CD14-positive monocyte (primary cell): ENCODE data around the gene MGLL. TPM values are rescaled to one million over a fixed set of nuclear protein-coding genes. Genes with fewer than 3 reads are reported as not detected.

ENCODE experiments used
- DNase-seq, 3 donors: peaks; one replicate each; pipeline ENCODE4 v3.0.0-alpha.2; 2011 to 2022
- H2AFZ ChIP-seq: 2 replicates; pipeline ENCODE4 v1.6.0; 2012; ENCODE audit warnings: mild to moderate bottlenecking, low read depth, low read length, inconsistent platforms; ENCODE audit not compliant: insufficient read depth, poor library complexity, severe bottlenecking
- H3K27ac ChIP-seq, 2 donors: 1 replicate in 1 of 2; 2 replicates in 1 of 2; pipeline ENCODE4 v1.5.1; 2012 to 2013; ENCODE audit warnings: low read length in 2 of 2, control low read depth in 1 of 2, inconsistent platforms in 1 of 2, low read depth in 1 of 2, mild to moderate bottlenecking in 1 of 2
- H3K27me3 ChIP-seq, 2 donors: one replicate each; pipeline versions ENCODE4 v1.6.0 to v1.6.1; 2011 to 2013; ENCODE audit warnings: low read length in 2 of 2; ENCODE audit not compliant: control insufficient read depth in 2 of 2, insufficient read depth in 2 of 2
- H3K36me3 ChIP-seq, 2 donors: replicated peaks in 1 of 2; 1 replicate in 1 of 2; 2 replicates in 1 of 2; pipeline versions ENCODE4 v1.5.1 to v1.6.1; 2012 to 2013; ENCODE audit warnings: low read length in 2 of 2, control low read depth in 1 of 2, inconsistent platforms in 1 of 2, mild to moderate bottlenecking in 1 of 2; ENCODE audit not compliant: insufficient read depth in 2 of 2, control insufficient read depth in 1 of 2
- H3K4me1 ChIP-seq, 2 donors: 1 replicate in 1 of 2; 2 replicates in 1 of 2; pipeline versions ENCODE4 v1.5.1 to v1.6.1; 2012 to 2013; ENCODE audit warnings: low read length in 2 of 2, control low read depth in 1 of 2, inconsistent platforms in 1 of 2, mild to moderate bottlenecking in 1 of 2, moderate library complexity in 1 of 2; ENCODE audit not compliant: insufficient read depth in 2 of 2, control insufficient read depth in 1 of 2
- H3K4me2 ChIP-seq: replicated peaks from 2 replicates; pipeline ENCODE3; 2012; ENCODE audit warnings: low read length, moderate library complexity, mild to moderate bottlenecking; ENCODE audit not compliant: poor library complexity, severe bottlenecking; ENCODE audit errors: extremely low read depth
- H3K4me3 ChIP-seq, 3 experiments: fragments of 200-600 bp in 1 of 3; sonication (generic) in 1 of 3; replicated peaks in 1 of 3; 1 replicate in 2 of 3; 2 replicates in 1 of 3; pipeline ENCODE4 v1.5.1; 2011 to 2013; ENCODE audit warnings: low read length in 3 of 3, mild to moderate bottlenecking in 3 of 3, control low read depth in 2 of 3, low read depth in 2 of 3, inconsistent platforms in 1 of 3, moderate library complexity in 1 of 3
- H3K79me2 ChIP-seq: 2 replicates; pipeline ENCODE4 v1.6.0; 2012; ENCODE audit warnings: mild to moderate bottlenecking, control low read depth, inconsistent platforms, low read length, moderate library complexity; ENCODE audit not compliant: insufficient read depth
- H3K9ac ChIP-seq: 2 replicates; pipeline ENCODE4 v1.6.0; 2017; ENCODE audit warnings: low read length, mild to moderate bottlenecking; ENCODE audit not compliant: insufficient read depth, poor library complexity, severe bottlenecking
- H3K9me3 ChIP-seq, 2 donors: replicated peaks in 1 of 2; 1 replicate in 1 of 2; 2 replicates in 1 of 2; pipeline versions ENCODE4 v1.5.1 to v1.6.1; 2012 to 2013; ENCODE audit warnings: low read length in 2 of 2, control low read depth in 1 of 2; ENCODE audit not compliant: control insufficient read depth in 1 of 2, insufficient read depth in 1 of 2
- H4K20me1 ChIP-seq: 2 replicates; pipeline ENCODE4 v1.6.0; 2012; ENCODE audit warnings: mild to moderate bottlenecking, low read length, control low read depth, moderate library complexity; ENCODE audit not compliant: insufficient read depth
- H3K27ac Mint-ChIP-seq, 7 donors: one replicate each; pipeline ENCODE4 v1.8.0; 2020; ENCODE audit warnings: mild to moderate bottlenecking in 7 of 7, mixed read lengths in 7 of 7, moderate library complexity in 6 of 7, inconsistent platforms in 2 of 7
- H3K27me3 Mint-ChIP-seq, 3 donors: one replicate each; pipeline ENCODE4 v1.8.0; 2021 to 2022; ENCODE audit warnings: low read depth in 3 of 3, mild to moderate bottlenecking in 3 of 3, mixed read lengths in 3 of 3, moderate library complexity in 3 of 3, inconsistent platforms in 1 of 3
- H3K36me3 Mint-ChIP-seq, 2 donors: one replicate each; pipeline ENCODE4 v1.8.0; 2020; ENCODE audit warnings: mixed read lengths in 2 of 2, inconsistent platforms in 1 of 2, mild to moderate bottlenecking in 1 of 2
- H3K4me1 Mint-ChIP-seq: one replicate; pipeline ENCODE4 v1.8.0; 2020; ENCODE audit warnings: mild to moderate bottlenecking, mixed read lengths
- H3K4me3 Mint-ChIP-seq, 2 donors: one replicate each; pipeline ENCODE4 v1.8.0; 2020; ENCODE audit warnings: mild to moderate bottlenecking in 2 of 2, mixed read lengths in 2 of 2, moderate library complexity in 1 of 2
- H3K9me3 Mint-ChIP-seq, 7 donors: one replicate each; pipeline ENCODE4 v1.8.0; 2020 to 2022; ENCODE audit warnings: mixed read lengths in 7 of 7, mild to moderate bottlenecking in 6 of 7, moderate library complexity in 6 of 7, inconsistent platforms in 2 of 7
- WGBS: methylation state at CpG from one replicate; pipeline ENCODE4 v1.1.5; 2013; ENCODE audit warnings: missing lambda C conversion rate; ENCODE audit not compliant: insufficient coverage; 5-methylcytosine and 5-hydroxymethylcytosine counted together
- intact Hi-C, 2 donors: fragments of 100-400 bp; cut with micrococcal nuclease; formaldehyde crosslinking; loops; one replicate each; pipeline versions ENCODE4 v1.15.0 to v1.15.1; 2023
- polyA plus RNA-seq, 3 donors: library from polyadenylated mRNA; depleted of rRNA in 1 of 3; unstranded in 2 of 3; stranded (reverse) in 1 of 3; fragments of 300-500 nt in 2 of 3; fragments of >200 nt in 1 of 3; fragmentation: Illumina TruSeq in 2 of 3; gene quantifications; 1 replicate in 2 of 3; 2 replicates in 1 of 3; pipeline ENCODE4 v1.2.3, GENCODE V29; 2012 to 2021
- TF ChIP-seq, protein P1 (sequence below): fragments of 200-600 bp; IDR thresholded peaks from one replicate; pipeline ENCODE4 v1.8.0; 2022; ENCODE audit warnings: antibody characterized with exemption, mild to moderate bottlenecking

Gene MGLL
- polyA plus RNA-seq, 3 donors, result 4.4 to 10.0 (median 6.4) TPM

DNA sequence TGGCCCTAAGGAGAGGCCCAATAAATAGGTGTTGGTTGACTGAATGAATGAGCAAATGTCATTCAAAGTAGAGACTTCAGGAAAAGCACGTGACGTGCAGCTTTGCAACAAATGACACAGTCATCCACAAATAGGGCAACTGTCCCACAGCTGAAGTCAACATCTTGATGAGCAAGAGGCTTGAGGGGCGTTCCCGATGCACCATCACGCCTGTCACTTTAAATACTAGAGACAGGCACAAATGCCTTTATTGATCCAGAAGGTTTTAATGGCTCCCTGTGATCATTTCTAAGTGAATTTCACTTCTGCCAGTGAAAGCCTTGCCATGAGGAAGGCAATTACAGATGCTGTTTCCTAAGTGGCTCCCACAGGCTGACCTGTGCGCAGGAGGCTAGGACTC, 105.9 kb downstream of the MGLL start:
- no peak overlapping the region for H3K4me3 ChIP-seq
- WGBS, result 98% methylated on average over 4 of the region's 6 CpGs
- no peak overlapping the region for H3K27ac ChIP-seq
- Mint-ChIP-seq H3K27me3 (peaks cover 0 to 2% (median 0%) of the 10 kb centered on the region in 3 donors), H3K27ac (peak overlapping the region in 1 of 7 donors; percentile 26), H3K9me3 (no peaks in the 10 kb centered on the region), H3K36me3 (peaks cover 0 to 8% of the 10 kb centered on the region in 2 donors), H3K4me3 (no peak overlapping the region), H3K4me1 (peaks cover 12% of the 10 kb centered on the region)
- intact Hi-C loops, result no loop called here
- no peaks in the 10 kb centered on the region for H3K27me3 ChIP-seq
- DNase-seq, result no peak
- TF ChIP-seq, protein P1, sequence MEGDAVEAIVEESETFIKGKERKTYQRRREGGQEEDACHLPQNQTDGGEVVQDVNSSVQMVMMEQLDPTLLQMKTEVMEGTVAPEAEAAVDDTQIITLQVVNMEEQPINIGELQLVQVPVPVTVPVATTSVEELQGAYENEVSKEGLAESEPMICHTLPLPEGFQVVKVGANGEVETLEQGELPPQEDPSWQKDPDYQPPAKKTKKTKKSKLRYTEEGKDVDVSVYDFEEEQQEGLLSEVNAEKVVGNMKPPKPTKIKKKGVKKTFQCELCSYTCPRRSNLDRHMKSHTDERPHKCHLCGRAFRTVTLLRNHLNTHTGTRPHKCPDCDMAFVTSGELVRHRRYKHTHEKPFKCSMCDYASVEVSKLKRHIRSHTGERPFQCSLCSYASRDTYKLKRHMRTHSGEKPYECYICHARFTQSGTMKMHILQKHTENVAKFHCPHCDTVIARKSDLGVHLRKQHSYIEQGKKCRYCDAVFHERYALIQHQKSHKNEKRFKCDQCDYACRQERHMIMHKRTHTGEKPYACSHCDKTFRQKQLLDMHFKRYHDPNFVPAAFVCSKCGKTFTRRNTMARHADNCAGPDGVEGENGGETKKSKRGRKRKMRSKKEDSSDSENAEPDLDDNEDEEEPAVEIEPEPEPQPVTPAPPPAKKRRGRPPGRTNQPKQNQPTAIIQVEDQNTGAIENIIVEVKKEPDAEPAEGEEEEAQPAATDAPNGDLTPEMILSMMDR, result no peak
- no peak overlapping the region for H3K4me2 ChIP-seq
- no peak overlapping the region for H3K9ac ChIP-seq
- H3K9me3 ChIP-seq, result no peaks in the 10 kb centered on the region
- H4K20me1 ChIP-seq, result no peaks in the 10 kb centered on the region
- H3K36me3 ChIP-seq, result no peaks in the 10 kb centered on the region
- H3K4me1 ChIP-seq, result peaks cover 8 to 17% of the 10 kb centered on the region in 2 donors
- no peaks in the 10 kb centered on the region for H3K79me2 ChIP-seq
- H2AFZ ChIP-seq, result no peak overlapping the region

DNA sequence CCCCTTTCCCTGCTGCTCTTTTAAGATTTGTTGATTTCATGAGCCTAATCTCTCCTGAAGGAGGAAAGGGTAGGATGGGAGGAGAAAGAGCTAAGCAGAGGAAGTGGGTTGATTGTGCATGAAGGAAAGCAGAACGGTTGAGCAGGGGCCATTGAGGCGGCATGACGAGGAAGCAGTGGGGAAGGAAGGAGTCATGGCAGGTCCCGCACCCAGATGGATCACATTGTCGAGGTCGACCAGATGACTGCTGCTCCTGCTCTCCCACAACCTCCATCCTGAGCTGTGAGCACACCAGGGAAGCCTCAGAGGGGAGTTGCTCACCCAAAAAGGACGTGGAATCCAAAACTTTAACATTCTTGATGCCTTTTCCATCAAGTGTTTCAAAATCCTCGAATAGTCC, 106.8 kb downstream of the MGLL start:
- Histone ChIP-seq H3K9ac (no peak overlapping the region), H3K27me3 (no peaks in the 10 kb centered on the region), H4K20me1 (no peaks in the 10 kb centered on the region), H3K36me3 (no peaks in the 10 kb centered on the region), H3K4me1 (peaks cover 8 to 17% of the 10 kb centered on the region in 2 donors), H3K4me2 (no peak overlapping the region), H3K4me3 (no peak overlapping the region), H3K27ac (peak overlapping the region in 1 of 2 donors; percentile 13), H2AFZ (peak overlapping the region; percentile 51), H3K9me3 (no peaks in the 10 kb centered on the region), H3K79me2 (no peaks in the 10 kb centered on the region)
- Mint-ChIP-seq H3K36me3 (peaks cover 0 to 8% of the 10 kb centered on the region in 2 donors), H3K27ac (peak overlapping the region in 1 of 7 donors; percentile 54), H3K27me3 (peaks cover 0 to 2% (median 0%) of the 10 kb centered on the region in 3 donors), H3K9me3 (no peaks in the 10 kb centered on the region), H3K4me1 (peaks cover 12% of the 10 kb centered on the region), H3K4me3 (no peak overlapping the region)
- peak; percentile 31 to 55 (median 32) for DNase-seq
- 22% methylated on average over 6 of the region's 8 CpGs for WGBS
- TF ChIP-seq, protein P1, result no peak
- intact Hi-C loops, result no loop called here
